ENCODE data around the gene IL17RB.

IL17RB gene

GRCh38 chr3:53817809-53818208, 28.6 kb upstream of the IL17RB start:
- DNase-seq (ENCODE audit: low spot score in 2 of 2) = no peak
- in situ Hi-C loops (cut with MboI; ENCODE audit: low sequenced_read_pairs) = no loop called here
- Histone ChIP-seq H3K9me3 (no peaks in the 10 kb centered on the region), H3K27me3 (ENCODE audit: low read depth) (no peaks in the 10 kb centered on the region), H3K4me3 (no peak overlapping the region), H3K36me3 (replicated peaks) (peaks cover 19% of the 10 kb centered on the region), H3K4me1 (no peaks in the 10 kb centered on the region)

- Histone ChIP-seq H3K36me3 (replicated peaks) (peaks cover 19% of the 10 kb centered on the region), H3K4me3 (no peak overlapping the region), H3K4me1 (no peaks in the 10 kb centered on the region), H3K9me3 (no peaks in the 10 kb centered on the region), H3K27me3 (ENCODE audit: low read depth) (no peaks in the 10 kb centered on the region)
- in situ Hi-C loops (cut with MboI; ENCODE audit: low sequenced_read_pairs) = no loop called here
- DNase-seq (ENCODE audit: low spot score in 2 of 2) = no peak
These were observed 27.9 kb upstream of the IL17RB start for GRCh38 chr3:53818221-53819162.

GRCh38 chr3:53819163-53819868, 27.1 kb upstream of the IL17RB start:
- Histone ChIP-seq H3K36me3 (replicated peaks) (peaks cover 19% of the 10 kb centered on the region), H3K4me3 (no peak overlapping the region), H3K4me1 (no peaks in the 10 kb centered on the region), H3K9me3 (no peaks in the 10 kb centered on the region), H3K27me3 (ENCODE audit: low read depth) (no peaks in the 10 kb centered on the region)
- in situ Hi-C loops (cut with MboI; ENCODE audit: low sequenced_read_pairs) = no loop called here
- no peak for DNase-seq (ENCODE audit: low spot score in 2 of 2)

GRCh38 chr3:53820084-53820483, 26.3 kb upstream of the IL17RB start:
- H3K27me3 ChIP-seq (ENCODE audit: low read depth) = no peaks in the 10 kb centered on the region
- peaks cover 19% of the 10 kb centered on the region for H3K36me3 ChIP-seq (replicated peaks)
- in situ Hi-C loops (cut with MboI; ENCODE audit: low sequenced_read_pairs) = no loop called here
- H3K4me1 ChIP-seq = no peaks in the 10 kb centered on the region
- H3K9me3 ChIP-seq = no peaks in the 10 kb centered on the region
- no peak for DNase-seq (ENCODE audit: low spot score in 2 of 2)
- no peak overlapping the region for H3K4me3 ChIP-seq

GRCh38 chr3:53820756-53821580, 25.4 kb upstream of the IL17RB start:
- in situ Hi-C loops (cut with MboI; ENCODE audit: low sequenced_read_pairs) = no loop called here

GRCh38 chr3:53821631-53822121, 24.7 kb upstream of the IL17RB start:
- no peaks in the 10 kb centered on the region for H3K27me3 ChIP-seq (ENCODE audit: low read depth)
- no peak for DNase-seq (ENCODE audit: low spot score in 2 of 2)
- no peaks in the 10 kb centered on the region for H3K4me1 ChIP-seq
- no peaks in the 10 kb centered on the region for H3K9me3 ChIP-seq
- H3K4me3 ChIP-seq = no peak overlapping the region
- in situ Hi-C loops (cut with MboI; ENCODE audit: low sequenced_read_pairs) = no loop called here
- H3K36me3 ChIP-seq (replicated peaks) = peaks cover 19% of the 10 kb centered on the region

More at GRCh38 chr3:53820756-53821580, 25.4 kb upstream of the IL17RB start:
- Histone ChIP-seq H3K4me1 (no peaks in the 10 kb centered on the region), H3K27me3 (ENCODE audit: low read depth) (no peaks in the 10 kb centered on the region), H3K36me3 (replicated peaks) (peaks cover 19% of the 10 kb centered on the region), H3K9me3 (no peaks in the 10 kb centered on the region), H3K4me3 (no peak overlapping the region)
- no peak for DNase-seq (ENCODE audit: low spot score in 2 of 2)

- in situ Hi-C loops (cut with MboI; ENCODE audit: low sequenced_read_pairs) = no loop called here
- DNase-seq (ENCODE audit: low spot score in 2 of 2) = no peak
These were observed 24.0 kb upstream of the IL17RB start for GRCh38 chr3:53822331-53822741.

GRCh38 chr3:53823026-53823955, 23.1 kb upstream of the IL17RB start:
- no peak for DNase-seq (ENCODE audit: low spot score in 2 of 2)
- no peaks in the 10 kb centered on the region for H3K4me1 ChIP-seq
- in situ Hi-C loops (cut with MboI; ENCODE audit: low sequenced_read_pairs) = no loop called here
- H3K4me3 ChIP-seq = no peak overlapping the region
- no peaks in the 10 kb centered on the region for H3K27me3 ChIP-seq (ENCODE audit: low read depth)
- H3K36me3 ChIP-seq (replicated peaks) = peaks cover 16% of the 10 kb centered on the region
- no peaks in the 10 kb centered on the region for H3K9me3 ChIP-seq

More at GRCh38 chr3:53822331-53822741, 24.0 kb upstream of the IL17RB start:
- no peak overlapping the region for H3K4me3 ChIP-seq
- no peaks in the 10 kb centered on the region for H3K4me1 ChIP-seq
- H3K9me3 ChIP-seq = no peaks in the 10 kb centered on the region
- H3K27me3 ChIP-seq (ENCODE audit: low read depth) = no peaks in the 10 kb centered on the region
- H3K36me3 ChIP-seq (replicated peaks) = peaks cover 19% of the 10 kb centered on the region

GRCh38 chr3:53823956-53824657, 22.3 kb upstream of the IL17RB start:
- H3K27me3 ChIP-seq (ENCODE audit: low read depth) = no peaks in the 10 kb centered on the region
- DNase-seq (ENCODE audit: low spot score in 2 of 2) = no peak
- peaks cover 12% of the 10 kb centered on the region for H3K36me3 ChIP-seq (replicated peaks)
- H3K4me3 ChIP-seq = no peak overlapping the region
- H3K9me3 ChIP-seq = no peaks in the 10 kb centered on the region
- H3K4me1 ChIP-seq = no peaks in the 10 kb centered on the region
- in situ Hi-C loops (cut with MboI; ENCODE audit: low sequenced_read_pairs) = no loop called here

- DNase-seq (ENCODE audit: low spot score in 2 of 2) = no peak
- Histone ChIP-seq H3K36me3 (replicated peaks) (peaks cover 5% of the 10 kb centered on the region), H3K4me3 (no peak overlapping the region), H3K9me3 (no peaks in the 10 kb centered on the region), H3K4me1 (no peaks in the 10 kb centered on the region), H3K27me3 (ENCODE audit: low read depth) (no peaks in the 10 kb centered on the region)
- in situ Hi-C loops (cut with MboI; ENCODE audit: low sequenced_read_pairs) = no loop called here
These were observed 21.6 kb upstream of the IL17RB start for GRCh38 chr3:53824795-53825194.

- no peak for DNase-seq (ENCODE audit: low spot score in 2 of 2)
- Histone ChIP-seq H3K9me3 (no peaks in the 10 kb centered on the region), H3K4me1 (no peaks in the 10 kb centered on the region), H3K27me3 (ENCODE audit: low read depth) (no peaks in the 10 kb centered on the region), H3K36me3 (replicated peaks) (no peaks in the 10 kb centered on the region; the same call in none of the 2 replicates), H3K4me3 (no peak overlapping the region)
- in situ Hi-C loops (cut with MboI; ENCODE audit: low sequenced_read_pairs) = no loop called here
These were observed 20.3 kb upstream of the IL17RB start for GRCh38 chr3:53826048-53826447.

- Histone ChIP-seq H3K36me3 (replicated peaks) (no peaks in the 10 kb centered on the region; the same call in 1 of the 2 replicates), H3K27me3 (ENCODE audit: low read depth) (no peaks in the 10 kb centered on the region), H3K4me1 (no peaks in the 10 kb centered on the region), H3K4me3 (no peak overlapping the region), H3K9me3 (no peaks in the 10 kb centered on the region)
- no peak for DNase-seq (ENCODE audit: low spot score in 2 of 2)
- in situ Hi-C loops (cut with MboI; ENCODE audit: low sequenced_read_pairs) = no loop called here
These were observed 17.8 kb upstream of the IL17RB start for GRCh38 chr3:53828581-53828980.
